ENCODE data around the gene MYO3B.

Gene MYO3B

DNA sequence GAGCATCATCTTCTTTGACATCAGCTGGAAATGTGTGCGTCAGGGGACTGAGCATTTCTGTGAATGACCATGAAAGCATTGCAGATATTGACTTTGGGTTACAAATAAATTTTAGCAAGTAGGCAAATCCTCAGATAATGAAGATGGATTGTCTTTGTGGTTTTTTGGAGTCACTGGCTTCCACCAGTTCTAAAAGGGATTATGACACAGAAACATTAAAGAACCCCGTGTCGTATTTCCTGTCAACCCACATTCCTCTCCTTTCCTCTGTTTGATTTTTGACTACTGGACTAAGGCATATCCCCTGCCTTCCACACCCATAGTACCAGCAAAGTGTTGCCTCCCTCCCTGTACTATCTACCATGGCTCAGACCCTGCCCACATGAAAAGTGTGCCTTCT is 268.1 kb downstream of the MYO3B start:
- Mint-ChIP-seq H3K36me3 (no peaks in the 10 kb centered on the region), H3K4me1 (ENCODE audit: low read depth) (no peaks in the 10 kb centered on the region), H3K9me3 (ENCODE audit: low read depth) (no peaks in the 10 kb centered on the region), H3K4me3 (no peak overlapping the region), H3K27me3 (peaks cover 6% of the 10 kb centered on the region), H3K27ac (no peak overlapping the region)

DNA sequence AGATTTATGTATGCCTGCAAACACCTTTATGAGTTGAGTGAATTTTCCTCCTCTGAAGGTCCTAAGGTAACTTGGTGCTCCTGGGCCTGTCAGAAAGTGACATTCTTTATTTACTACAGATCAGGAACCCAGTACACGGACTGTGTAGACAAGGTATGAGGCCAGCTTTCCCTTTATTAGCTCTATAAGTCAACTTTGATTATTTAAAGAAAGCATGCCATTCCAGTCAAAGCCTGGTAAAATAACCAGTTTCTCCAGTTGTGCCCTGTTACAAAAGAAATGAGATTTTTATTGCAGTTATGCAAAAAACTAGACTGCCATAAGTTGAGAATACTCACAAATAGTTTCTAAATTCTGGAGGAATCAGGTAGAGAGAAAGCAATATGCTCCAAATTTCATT is 271.1 kb downstream of the MYO3B start:
- Mint-ChIP-seq H3K9me3 (ENCODE audit: low read depth) (no peaks in the 10 kb centered on the region), H3K36me3 (peaks cover 2% of the 10 kb centered on the region), H3K27ac (no peak overlapping the region), H3K27me3 (peaks cover 1% of the 10 kb centered on the region), H3K4me3 (no peak overlapping the region), H3K4me1 (ENCODE audit: low read depth) (no peaks in the 10 kb centered on the region)

DNA sequence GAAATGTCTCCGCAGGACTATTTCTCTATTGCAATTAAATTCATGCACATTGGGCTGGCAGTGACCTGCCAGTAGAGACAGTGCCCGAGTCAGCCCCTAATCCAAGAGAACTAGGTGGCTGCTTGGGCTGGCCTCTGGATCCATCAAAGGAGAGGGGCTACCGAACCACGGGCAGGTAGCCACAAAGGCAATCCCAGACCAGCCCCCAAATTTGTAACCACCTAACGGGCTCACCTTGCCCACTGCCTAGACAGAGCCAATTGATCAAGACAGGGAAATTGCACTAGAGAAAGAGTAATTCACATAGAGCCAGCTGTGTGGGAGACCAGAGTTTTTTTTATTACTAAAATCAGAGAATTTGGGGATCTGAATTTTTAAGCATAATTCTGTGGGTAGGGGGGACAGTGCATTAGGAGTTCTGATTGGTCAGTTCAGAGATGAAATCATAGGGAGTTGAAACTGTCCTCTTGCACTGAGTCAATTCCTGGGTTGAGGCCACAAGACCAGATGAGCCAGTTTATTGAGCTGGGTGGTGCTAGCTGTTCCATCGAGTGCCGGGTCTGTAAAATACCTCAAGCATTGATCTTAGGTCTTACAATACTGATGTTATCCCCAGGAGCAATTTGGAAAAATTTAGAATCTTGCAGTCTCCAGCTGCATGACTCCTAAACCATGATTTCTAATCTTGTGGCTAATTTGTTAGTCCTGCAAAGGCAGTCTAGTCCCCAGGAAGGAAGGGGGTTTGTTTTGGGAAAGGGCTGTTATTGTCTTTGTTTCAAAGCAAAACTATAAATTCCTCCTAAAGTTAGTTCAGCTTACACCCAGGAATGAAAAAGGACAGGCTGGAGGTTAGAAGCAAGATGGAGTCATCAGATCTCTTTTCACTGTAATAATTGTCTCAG is 276.8 kb downstream of the MYO3B start:
- no peak overlapping the region for H3K27ac Mint-ChIP-seq
- no peak overlapping the region for H3K4me3 Mint-ChIP-seq

DNA sequence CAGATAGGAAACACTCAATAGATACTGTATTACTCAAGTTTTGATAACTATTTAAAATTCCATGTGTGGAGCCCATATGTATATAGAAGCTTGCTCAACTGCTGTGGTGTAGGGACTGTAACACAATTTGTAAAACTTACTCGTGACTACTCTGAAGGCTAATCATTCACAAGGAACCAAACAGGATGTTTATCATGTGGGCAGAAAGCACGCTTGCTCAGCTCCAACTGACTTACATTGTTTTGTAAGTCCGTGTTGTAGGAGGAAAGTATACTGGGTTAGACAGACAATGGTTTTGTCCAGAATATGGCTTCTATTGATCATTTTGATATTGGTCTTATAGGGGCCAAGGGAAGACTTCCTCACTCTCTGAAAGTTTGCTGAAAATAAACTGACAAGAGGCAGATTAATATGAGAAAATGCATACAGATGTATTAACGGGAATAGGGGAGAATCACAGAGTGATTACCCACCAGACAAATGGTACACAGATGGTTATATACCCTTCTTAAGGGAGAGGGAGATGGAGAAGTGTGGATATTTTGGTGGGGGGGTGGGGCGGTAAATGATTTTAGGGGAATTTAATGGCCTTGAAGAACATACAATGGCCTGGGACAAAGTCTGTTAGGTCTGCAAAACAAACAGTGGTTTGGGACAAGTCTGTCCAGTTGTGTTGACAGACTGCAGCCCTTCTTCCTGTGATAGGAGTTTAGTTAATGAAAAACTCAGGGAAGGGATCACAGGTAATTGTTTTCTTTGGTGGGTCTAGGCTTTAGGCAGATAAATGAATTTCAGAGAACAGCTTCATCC is 277.9 kb downstream of the MYO3B start:
- no peaks in the 10 kb centered on the region for H3K4me1 Mint-ChIP-seq (ENCODE audit: low read depth)
- no peaks in the 10 kb centered on the region for H3K9me3 Mint-ChIP-seq (ENCODE audit: low read depth)
- H3K27me3 Mint-ChIP-seq: no peaks in the 10 kb centered on the region
- peaks cover 2% of the 10 kb centered on the region for H3K36me3 Mint-ChIP-seq
- H3K27ac Mint-ChIP-seq: no peak overlapping the region
- no peak overlapping the region for H3K4me3 Mint-ChIP-seq

More for the DNA sequence above, 276.8 kb downstream of the MYO3B start:
- no peaks in the 10 kb centered on the region for H3K4me1 Mint-ChIP-seq (ENCODE audit: low read depth)
- H3K36me3 Mint-ChIP-seq: peaks cover 2% of the 10 kb centered on the region
- H3K27me3 Mint-ChIP-seq: no peaks in the 10 kb centered on the region
- no peaks in the 10 kb centered on the region for H3K9me3 Mint-ChIP-seq (ENCODE audit: low read depth)

DNA sequence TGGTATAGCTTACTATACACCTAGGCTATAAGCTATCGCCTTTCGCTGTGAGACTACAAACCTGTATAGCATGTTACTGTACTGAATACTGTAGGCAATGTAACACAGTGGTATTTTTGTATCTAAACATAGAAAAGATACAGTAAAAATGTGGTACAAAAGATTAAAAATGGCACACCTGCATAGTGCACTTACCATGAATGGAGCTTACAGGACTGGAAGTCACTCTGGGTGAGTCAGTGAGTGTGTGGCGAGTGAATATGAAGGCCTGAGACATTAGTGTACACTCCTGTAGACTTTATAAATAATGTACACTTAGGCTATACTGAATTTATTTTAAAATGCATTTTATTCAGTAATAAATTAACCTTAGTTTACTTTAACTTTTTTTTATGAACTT is 279.0 kb downstream of the MYO3B start:
- Mint-ChIP-seq H3K4me1 (ENCODE audit: low read depth) (no peaks in the 10 kb centered on the region), H3K9me3 (ENCODE audit: low read depth) (no peaks in the 10 kb centered on the region), H3K4me3 (no peak overlapping the region), H3K27me3 (no peaks in the 10 kb centered on the region), H3K27ac (no peak overlapping the region), H3K36me3 (peaks cover under 1% of the 10 kb centered on the region)

DNA sequence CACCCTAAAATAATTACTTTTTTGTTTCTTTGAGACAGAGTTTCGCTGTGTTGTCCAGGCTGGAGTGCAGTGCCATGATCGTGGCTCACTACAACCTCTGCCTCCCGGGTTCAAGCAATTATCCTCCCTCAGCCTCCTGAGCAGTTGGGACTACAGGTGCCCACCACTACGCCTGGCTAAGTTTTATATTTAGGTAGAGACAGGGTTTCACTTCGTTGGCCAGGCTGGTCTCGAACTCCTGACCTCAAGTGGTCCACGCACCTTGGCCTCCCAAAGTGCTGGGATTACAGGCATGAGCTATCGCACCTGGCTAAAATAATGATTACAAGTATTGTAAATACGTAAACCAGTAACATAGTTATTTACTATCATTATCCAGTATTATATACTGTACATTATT is 279.8 kb downstream of the MYO3B start:
- H3K27me3 Mint-ChIP-seq: no peaks in the 10 kb centered on the region
- no peak overlapping the region for H3K4me3 Mint-ChIP-seq
- no peaks in the 10 kb centered on the region for H3K36me3 Mint-ChIP-seq
- no peaks in the 10 kb centered on the region for H3K9me3 Mint-ChIP-seq (ENCODE audit: low read depth)
- no peak overlapping the region for H3K27ac Mint-ChIP-seq
- H3K4me1 Mint-ChIP-seq (ENCODE audit: low read depth): no peaks in the 10 kb centered on the region

DNA sequence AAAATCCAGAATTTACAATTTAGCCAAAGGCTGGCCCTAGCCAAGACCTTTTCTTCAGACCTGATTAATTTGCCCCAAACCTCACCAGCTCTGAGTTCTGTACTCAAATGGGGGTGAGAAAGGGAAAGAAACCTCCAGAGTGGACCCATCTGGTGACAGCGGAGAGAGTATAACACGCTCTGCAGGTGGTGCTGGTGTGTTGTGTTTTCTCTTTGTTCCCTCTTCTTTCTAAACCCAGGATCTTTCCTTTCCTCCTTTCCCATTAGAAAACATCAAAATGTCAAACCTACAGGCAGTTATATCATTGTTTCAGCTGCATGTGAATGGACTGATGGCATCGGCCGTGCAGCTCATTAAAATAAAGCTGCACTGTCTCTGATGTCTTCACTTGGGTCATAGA is 283.9 kb downstream of the MYO3B start:
- H3K27me3 Mint-ChIP-seq: no peaks in the 10 kb centered on the region
- H3K27ac Mint-ChIP-seq: no peak overlapping the region
- H3K36me3 Mint-ChIP-seq: no peaks in the 10 kb centered on the region
- no peaks in the 10 kb centered on the region for H3K4me1 Mint-ChIP-seq (ENCODE audit: low read depth)
- no peaks in the 10 kb centered on the region for H3K9me3 Mint-ChIP-seq (ENCODE audit: low read depth)
- no peak overlapping the region for H3K4me3 Mint-ChIP-seq

DNA sequence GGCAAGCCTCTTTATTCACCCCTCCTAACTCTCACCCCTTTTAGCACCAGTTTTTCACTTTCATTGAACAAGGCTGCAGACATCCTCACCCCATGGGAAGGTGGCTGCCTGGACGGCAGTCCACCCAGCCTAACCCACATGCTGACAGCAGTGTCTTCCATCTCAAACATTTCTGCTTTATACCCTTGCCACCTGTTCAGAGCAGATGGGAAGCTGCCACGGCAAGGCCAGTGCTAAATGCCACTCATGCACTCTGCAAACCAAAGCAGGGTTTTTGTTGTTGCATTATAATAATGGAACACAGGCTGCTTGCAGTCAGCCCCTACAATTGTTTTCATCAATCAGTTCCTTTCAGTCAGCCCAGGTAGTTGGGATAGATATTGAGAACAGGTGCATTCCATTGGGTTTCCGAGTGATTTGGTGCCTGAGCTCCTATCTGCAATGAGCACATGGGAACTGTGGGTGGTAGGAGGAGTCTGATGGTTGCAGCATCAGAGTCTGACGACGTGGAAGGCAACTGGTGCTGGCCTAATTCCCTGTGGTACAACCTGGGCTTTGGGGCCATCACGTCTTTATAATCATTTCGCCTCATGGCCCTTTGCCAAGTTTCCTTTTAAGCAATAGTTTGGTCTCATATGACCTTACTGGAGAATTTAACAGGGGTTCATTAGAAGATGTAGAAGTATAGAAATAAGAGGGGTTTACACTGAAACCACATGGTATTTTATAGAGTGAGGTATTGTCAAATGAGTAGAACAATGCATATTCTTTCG is 284.7 kb downstream of the MYO3B start:
- H3K36me3 Mint-ChIP-seq: no peaks in the 10 kb centered on the region
- no peaks in the 10 kb centered on the region for H3K9me3 Mint-ChIP-seq (ENCODE audit: low read depth)
- no peaks in the 10 kb centered on the region for H3K27me3 Mint-ChIP-seq
- no peak overlapping the region for H3K4me3 Mint-ChIP-seq
- H3K4me1 Mint-ChIP-seq (ENCODE audit: low read depth): no peaks in the 10 kb centered on the region
- H3K27ac Mint-ChIP-seq: no peak overlapping the region

DNA sequence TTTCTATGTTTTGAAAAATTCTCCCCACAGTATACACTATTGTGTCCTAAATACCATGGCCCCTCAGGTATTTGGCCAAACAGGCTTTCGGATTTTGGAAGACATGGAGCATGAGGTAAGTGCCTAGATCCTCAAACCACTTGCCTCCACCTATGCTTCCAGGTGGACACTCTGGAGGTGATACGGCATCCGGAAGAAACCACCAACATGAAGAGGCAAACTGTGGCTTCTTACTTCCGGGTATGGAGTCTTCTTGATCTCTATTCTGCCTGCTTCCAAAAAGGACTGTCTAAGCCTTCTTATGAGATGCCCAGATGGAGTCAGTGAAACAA is 285.2 kb downstream of the MYO3B start:
- Mint-ChIP-seq H3K4me3 (no peak overlapping the region), H3K36me3 (no peaks in the 10 kb centered on the region), H3K27ac (no peak overlapping the region), H3K27me3 (no peaks in the 10 kb centered on the region), H3K9me3 (ENCODE audit: low read depth) (no peaks in the 10 kb centered on the region), H3K4me1 (ENCODE audit: low read depth) (no peaks in the 10 kb centered on the region)

DNA sequence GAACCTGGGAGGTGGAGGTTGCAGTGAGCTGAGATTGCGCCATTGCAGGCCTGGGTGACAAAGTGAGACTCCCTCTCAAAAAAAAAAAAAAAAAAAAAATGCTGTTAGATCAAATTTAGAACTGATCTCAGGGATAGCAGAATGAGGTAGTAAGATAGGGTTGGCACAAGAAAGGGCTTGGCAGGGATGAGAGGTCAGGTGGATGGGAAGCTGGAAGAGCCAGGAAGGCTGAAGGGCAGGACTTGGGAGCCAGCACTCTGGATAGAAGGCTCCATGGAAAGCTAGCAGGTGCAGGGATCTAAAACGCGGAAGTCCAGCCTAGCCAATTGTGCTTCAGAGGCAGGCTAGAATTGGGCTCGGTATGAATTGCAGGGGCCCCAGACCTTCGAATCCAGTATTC is 286.3 kb downstream of the MYO3B start:
- no peak overlapping the region for H3K4me3 Mint-ChIP-seq
- no peaks in the 10 kb centered on the region for H3K36me3 Mint-ChIP-seq
- H3K27me3 Mint-ChIP-seq: no peaks in the 10 kb centered on the region
- H3K4me1 Mint-ChIP-seq (ENCODE audit: low read depth): no peaks in the 10 kb centered on the region
- no peak overlapping the region for H3K27ac Mint-ChIP-seq
- H3K9me3 Mint-ChIP-seq (ENCODE audit: low read depth): no peaks in the 10 kb centered on the region

DNA sequence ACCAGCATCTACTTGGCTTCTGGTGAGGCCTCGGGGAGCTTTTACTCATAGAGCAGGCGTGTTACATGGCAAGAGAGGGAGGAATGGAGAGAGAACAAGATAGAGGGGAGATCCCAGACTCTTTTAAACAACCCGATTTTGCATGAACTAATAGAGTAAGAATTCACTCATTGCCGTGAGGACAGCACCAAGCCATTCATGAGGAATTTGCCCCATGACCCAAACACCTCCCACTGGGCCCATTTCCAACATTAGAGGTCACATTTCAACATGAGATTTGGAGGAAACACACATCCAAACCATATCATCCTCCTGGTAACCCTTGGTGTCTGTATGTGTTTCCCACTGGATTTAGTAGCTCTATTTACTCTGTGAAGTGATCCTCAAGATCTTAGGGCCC is 287.3 kb downstream of the MYO3B start:
- H3K4me3 Mint-ChIP-seq: no peak overlapping the region
- no peaks in the 10 kb centered on the region for H3K27me3 Mint-ChIP-seq
- H3K27ac Mint-ChIP-seq: no peak overlapping the region
- no peaks in the 10 kb centered on the region for H3K4me1 Mint-ChIP-seq (ENCODE audit: low read depth)
- H3K36me3 Mint-ChIP-seq: no peaks in the 10 kb centered on the region
- H3K9me3 Mint-ChIP-seq (ENCODE audit: low read depth): no peaks in the 10 kb centered on the region

DNA sequence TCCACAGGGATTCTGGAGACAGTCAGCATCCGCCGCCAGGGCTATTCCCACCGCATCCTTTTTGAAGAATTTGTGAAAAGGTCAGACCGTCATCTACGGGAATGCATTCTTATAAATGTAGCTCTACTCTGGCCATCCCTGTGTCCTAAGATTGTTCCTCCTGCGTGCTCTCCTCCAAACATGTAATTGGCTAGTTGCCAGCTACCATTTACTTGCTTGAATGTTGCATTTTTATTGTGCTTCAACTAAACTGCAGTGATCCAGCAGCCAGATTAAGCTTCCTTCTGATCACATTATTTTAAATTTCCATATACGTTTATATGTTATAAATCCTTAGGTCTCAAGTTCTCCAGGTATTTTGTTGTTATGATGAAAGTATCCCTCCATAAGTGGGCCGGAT is 288.7 kb downstream of the MYO3B start:
- no peak overlapping the region for H3K4me3 Mint-ChIP-seq
- H3K9me3 Mint-ChIP-seq (ENCODE audit: low read depth): no peaks in the 10 kb centered on the region
- no peaks in the 10 kb centered on the region for H3K27me3 Mint-ChIP-seq
- H3K27ac Mint-ChIP-seq: peak overlapping the region; percentile 30
- no peaks in the 10 kb centered on the region for H3K36me3 Mint-ChIP-seq
- no peaks in the 10 kb centered on the region for H3K4me1 Mint-ChIP-seq (ENCODE audit: low read depth)

DNA sequence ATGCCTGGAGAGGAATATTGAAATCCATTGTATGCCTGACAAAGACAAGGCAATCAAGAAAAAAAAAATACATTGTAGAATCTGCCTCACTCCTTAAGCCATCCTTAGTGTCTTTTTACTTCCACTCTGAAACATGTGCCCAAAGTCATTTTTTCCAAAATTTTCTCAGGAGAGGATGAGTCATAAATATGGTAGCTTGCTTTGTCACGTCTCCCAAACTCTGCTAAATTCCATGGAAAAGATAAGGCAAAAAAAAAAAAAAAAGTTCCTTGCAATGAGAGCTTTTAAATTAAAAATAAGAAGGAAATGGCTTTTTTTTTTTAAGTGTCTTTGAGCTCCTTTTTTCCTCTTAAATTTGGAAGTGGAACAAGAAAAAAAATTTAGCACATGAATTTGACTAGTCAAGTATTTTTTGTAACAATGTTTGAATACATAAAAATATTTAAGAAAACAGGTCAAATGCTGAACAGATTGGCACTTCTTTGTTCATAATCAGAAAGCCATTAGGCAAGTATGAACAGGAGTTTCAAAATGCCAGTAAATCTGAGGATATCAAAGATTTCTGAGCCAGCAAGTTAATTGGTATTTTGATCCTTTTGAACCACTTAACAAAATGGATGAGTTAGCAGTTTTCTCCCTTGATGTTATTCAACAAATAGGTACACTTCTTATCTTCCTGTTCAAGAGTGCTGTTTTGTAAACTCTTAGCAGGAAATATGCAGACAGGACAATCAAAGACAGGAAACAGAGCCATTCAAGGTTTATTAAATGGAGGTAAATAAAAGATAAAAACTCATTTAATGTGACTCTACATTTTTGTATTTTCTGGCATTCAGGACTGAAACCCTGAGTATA is 289.8 kb downstream of the MYO3B start:
- H3K4me1 Mint-ChIP-seq (ENCODE audit: low read depth): no peaks in the 10 kb centered on the region
- H3K36me3 Mint-ChIP-seq: no peaks in the 10 kb centered on the region
- H3K9me3 Mint-ChIP-seq (ENCODE audit: low read depth): no peaks in the 10 kb centered on the region
- peaks cover 2% of the 10 kb centered on the region for H3K27me3 Mint-ChIP-seq
- no peak overlapping the region for H3K27ac Mint-ChIP-seq
- no peak overlapping the region for H3K4me3 Mint-ChIP-seq

DNA sequence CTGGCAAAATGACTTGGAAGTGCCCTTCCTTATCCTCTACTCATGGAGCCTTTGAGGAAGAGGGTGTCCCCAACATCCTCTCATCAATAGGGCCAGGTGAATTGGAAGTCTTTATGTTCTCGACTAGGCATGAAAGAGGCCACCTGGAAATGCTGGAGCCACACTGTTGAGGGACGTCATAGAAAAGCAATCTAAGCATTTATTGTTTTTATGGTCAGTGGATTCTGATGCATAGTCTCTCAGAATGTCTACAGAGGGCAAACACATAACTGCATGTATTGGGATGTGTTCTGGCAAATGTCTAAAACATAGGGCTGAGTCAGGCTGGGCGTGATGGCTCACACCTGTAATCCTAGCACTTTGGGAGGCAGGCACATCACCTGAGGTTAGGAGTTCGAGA is 290.6 kb downstream of the MYO3B start:
- Mint-ChIP-seq H3K4me3 (no peak overlapping the region), H3K4me1 (ENCODE audit: low read depth) (no peaks in the 10 kb centered on the region), H3K27ac (no peak overlapping the region), H3K36me3 (no peaks in the 10 kb centered on the region), H3K9me3 (ENCODE audit: low read depth) (no peaks in the 10 kb centered on the region), H3K27me3 (peaks cover 2% of the 10 kb centered on the region)
